ENCODE data around the gene RRAGC. TPM values are rescaled to one million over a fixed set of nuclear protein-coding genes. Genes with fewer than 3 reads are reported as not detected.

The RRAGC gene
- polyA plus RNA-seq, 2 of the 4 experiments (the other 2 are of a cell fraction) = 10.9 to 18.0 TPM

- POLR2A ChIA-PET = no interaction called here
- Histone ChIP-seq H3K4me1 (no peaks in the 10 kb centered on the region), H3K4me2 (no peak overlapping the region), H3K9me3 (no peaks in the 10 kb centered on the region), H3K4me3 (no peak overlapping the region), H3K27ac (no peak overlapping the region)
- no peak for TF ChIP-seq RFX5 (IDR thresholded peaks at IDR 0.05)
- TF ChIP-seq, protein P1, sequence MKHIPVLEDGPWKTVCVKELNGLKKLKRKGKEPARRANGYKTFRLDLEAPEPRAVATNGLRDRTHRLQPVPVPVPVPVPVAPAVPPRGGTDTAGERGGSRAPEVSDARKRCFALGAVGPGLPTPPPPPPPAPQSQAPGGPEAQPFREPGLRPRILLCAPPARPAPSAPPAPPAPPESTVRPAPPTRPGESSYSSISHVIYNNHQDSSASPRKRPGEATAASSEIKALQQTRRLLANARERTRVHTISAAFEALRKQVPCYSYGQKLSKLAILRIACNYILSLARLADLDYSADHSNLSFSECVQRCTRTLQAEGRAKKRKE (CRISPR knock-in tag; IDR thresholded peaks at IDR 0.05; ENCODE audit: low read depth) = no peak
- TF ChIP-seq, protein P2, sequence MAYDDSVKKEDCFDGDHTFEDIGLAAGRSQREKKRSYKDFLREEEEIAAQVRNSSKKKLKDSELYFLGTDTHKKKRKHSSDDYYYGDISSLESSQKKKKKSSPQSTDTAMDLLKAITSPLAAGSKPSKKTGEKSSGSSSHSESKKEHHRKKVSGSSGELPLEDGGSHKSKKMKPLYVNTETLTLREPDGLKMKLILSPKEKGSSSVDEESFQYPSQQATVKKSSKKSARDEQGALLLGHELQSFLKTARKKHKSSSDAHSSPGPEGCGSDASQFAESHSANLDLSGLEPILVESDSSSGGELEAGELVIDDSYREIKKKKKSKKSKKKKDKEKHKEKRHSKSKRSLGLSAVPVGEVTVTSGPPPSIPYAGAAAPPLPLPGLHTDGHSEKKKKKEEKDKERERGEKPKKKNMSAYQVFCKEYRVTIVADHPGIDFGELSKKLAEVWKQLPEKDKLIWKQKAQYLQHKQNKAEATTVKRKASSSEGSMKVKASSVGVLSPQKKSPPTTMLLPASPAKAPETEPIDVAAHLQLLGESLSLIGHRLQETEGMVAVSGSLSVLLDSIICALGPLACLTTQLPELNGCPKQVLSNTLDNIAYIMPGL (CRISPR knock-in tag; IDR thresholded peaks at IDR 0.05; ENCODE audit: borderline replicate concordance) = no peak
- no peak for TF ChIP-seq RNF2 (IDR thresholded peaks at IDR 0.05; ENCODE audit: borderline replicate concordance, low read depth)
- no peak for TF ChIP-seq ELK1 (IDR thresholded peaks at IDR 0.05; ENCODE audit: low read depth, low read length)
- TF ChIP-seq CHD2 (IDR thresholded peaks at IDR 0.05; ENCODE audit: low read length, partially characterized antibody) = no peak
- no peak for TF ChIP-seq POLR2A (IDR thresholded peaks at IDR 0.05; ENCODE audit: low read length)
- no peak for TF ChIP-seq RAD21 (conservative IDR thresholded peaks at IDR 0.05 in 1 of 2, IDR thresholded peaks at IDR 0.05 in 1 of 2)
- no peak for TF ChIP-seq ZC3H11A (IDR thresholded peaks at IDR 0.05)
- TF ChIP-seq ESRRA (IDR thresholded peaks at IDR 0.05; ENCODE audit: borderline replicate concordance, low read length) = no peak
- TF ChIP-seq MAZ (IDR thresholded peaks at IDR 0.05; ENCODE audit: borderline replicate concordance, low read depth, low read length) = no peak
- TF ChIP-seq MYC (IDR thresholded peaks at IDR 0.05; ENCODE audit: borderline replicate concordance, low read length) = no peak
- no peak for TF ChIP-seq CEBPB (IDR thresholded peaks at IDR 0.05)
- TF ChIP-seq NPAS2 (CRISPR knock-in tag; IDR thresholded peaks at IDR 0.05; ENCODE audit: borderline replicate concordance) = no peak
- no peak for TF ChIP-seq PHF8 (IDR thresholded peaks at IDR 0.05; ENCODE audit: borderline replicate concordance, low read depth)
- no peak for TF ChIP-seq HDAC2 (IDR thresholded peaks at IDR 0.05)
- WGBS (ENCODE audit: missing lambda C conversion rate) = 42% methylated on average over 6 of the region's 6 CpGs
- DNase-seq (ENCODE audit: low read depth in 1 of 2, low spot score in 1 of 2) (no peak), ATAC-seq (no peak), FAIRE-seq (no peak)
- CTCF ChIA-PET = interaction anchor here (1.0 to 1.1 kb wide), 3 partner anchors 13 to 813 kb away, joined by 3 to 4 read pairs (median 4); no protein-coding TSS in a partner anchor
These were observed 27.7 kb downstream of the RRAGC start for GRCh38 chr1:38831731-38832369.

DNA sequence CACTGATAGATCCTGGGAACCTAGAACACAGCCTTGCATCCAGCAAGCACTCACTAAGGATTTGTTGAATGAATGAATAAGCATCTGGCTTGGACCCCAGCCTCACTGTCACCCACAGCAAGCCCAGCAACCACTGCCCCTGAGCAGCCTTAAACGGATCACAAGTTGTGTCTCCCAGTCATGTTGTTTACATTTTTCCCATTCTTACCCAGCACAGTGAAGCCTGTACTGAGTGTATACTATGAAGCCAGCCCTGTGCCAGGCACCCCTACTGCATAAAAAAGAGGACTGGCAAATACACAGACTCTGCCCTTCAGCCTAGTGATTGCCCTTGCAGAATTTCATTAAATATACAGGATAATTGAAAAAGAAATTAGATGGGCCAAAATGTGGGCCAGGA is 30.2 kb downstream of the RRAGC start:
- no peaks in the 10 kb centered on the region for H3K9me3 ChIP-seq
- ATAC-seq = no peak
- DNase-seq (ENCODE audit: low read depth in 1 of 2, low spot score in 1 of 2) = no peak
- CTCF ChIA-PET = no interaction called here
- no peak overlapping the region for H3K4me3 ChIP-seq
- WGBS (ENCODE audit: missing lambda C conversion rate) = 0% methylated on average over 1 of the region's 1 CpG
- TF ChIP-seq HOXB13 (CRISPR knock-in tag; IDR thresholded peaks at IDR 0.05; ENCODE audit: low read depth) = no peak
- no peak for TF ChIP-seq HOXB5 (CRISPR knock-in tag; IDR thresholded peaks at IDR 0.05)
- no peak for TF ChIP-seq ESRRA (IDR thresholded peaks at IDR 0.05; ENCODE audit: borderline replicate concordance, low read length)
- no peak for TF ChIP-seq HDAC2 (IDR thresholded peaks at IDR 0.05)
- no peak for TF ChIP-seq EP300 (IDR thresholded peaks at IDR 0.05)
- no peak for TF ChIP-seq POLR2AphosphoS2 (conservative IDR thresholded peaks at IDR 0.05; ENCODE audit: low read length)
- no peak for TF ChIP-seq RFX5 (IDR thresholded peaks at IDR 0.05)
- no peak for TF ChIP-seq KDM5A (IDR thresholded peaks at IDR 0.05)
- TF ChIP-seq HEYL (CRISPR knock-in tag; IDR thresholded peaks at IDR 0.05) = no peak
- no peak for TF ChIP-seq ZSCAN20 (CRISPR knock-in tag; IDR thresholded peaks at IDR 0.05)
- TF ChIP-seq NFE2L2 (conservative IDR thresholded peaks at IDR 0.05; ENCODE audit: low read length) = no peak
- no peak for TF ChIP-seq RARB (CRISPR knock-in tag; IDR thresholded peaks at IDR 0.05)
- no peak for TF ChIP-seq CBX8 (IDR thresholded peaks at IDR 0.05)
- TF ChIP-seq BCL3 (IDR thresholded peaks at IDR 0.05) = no peak
- no peak for TF ChIP-seq TFCP2L1 (CRISPR knock-in tag; IDR thresholded peaks at IDR 0.05)
- TF ChIP-seq POLR2A (IDR thresholded peaks at IDR 0.05; ENCODE audit: low read length) = no peak
- POLR2A ChIA-PET = no interaction called here
- H3K4me1 ChIP-seq = no peaks in the 10 kb centered on the region
- H3K27ac ChIP-seq = no peak overlapping the region
- H3K4me2 ChIP-seq = no peak overlapping the region
- FAIRE-seq = no peak

All from A549 (cell line).